GM12891 (cell line): ENCODE data around the gene GABBR1.

ENCODE experiments used
- POLR2A ChIP-seq: IDR thresholded peaks from 2 replicates; pipeline ENCODE4 v1.6.1; 2011; ENCODE audit warnings: low read depth, low read length, control low read depth
- POLR2AphosphoS5 ChIP-seq: IDR thresholded peaks from 2 replicates; pipeline ENCODE4 v1.6.1; 2011; ENCODE audit warnings: low read depth, low read length, control low read depth
- POU2F2 ChIP-seq: IDR thresholded peaks from 2 replicates; pipeline ENCODE4 v1.6.1; 2011; ENCODE audit warnings: low read depth, mild to moderate bottlenecking, control low read depth, low read length, moderate library complexity
- SPI1 ChIP-seq: IDR thresholded peaks from 2 replicates; pipeline ENCODE4 v1.6.1; 2011; ENCODE audit warnings: low read depth, low read length, control low read depth
- TAF1 ChIP-seq: IDR thresholded peaks from 2 replicates; pipeline ENCODE4 v1.6.1; 2011; ENCODE audit warnings: low read depth, low read length, control low read depth

DNA sequence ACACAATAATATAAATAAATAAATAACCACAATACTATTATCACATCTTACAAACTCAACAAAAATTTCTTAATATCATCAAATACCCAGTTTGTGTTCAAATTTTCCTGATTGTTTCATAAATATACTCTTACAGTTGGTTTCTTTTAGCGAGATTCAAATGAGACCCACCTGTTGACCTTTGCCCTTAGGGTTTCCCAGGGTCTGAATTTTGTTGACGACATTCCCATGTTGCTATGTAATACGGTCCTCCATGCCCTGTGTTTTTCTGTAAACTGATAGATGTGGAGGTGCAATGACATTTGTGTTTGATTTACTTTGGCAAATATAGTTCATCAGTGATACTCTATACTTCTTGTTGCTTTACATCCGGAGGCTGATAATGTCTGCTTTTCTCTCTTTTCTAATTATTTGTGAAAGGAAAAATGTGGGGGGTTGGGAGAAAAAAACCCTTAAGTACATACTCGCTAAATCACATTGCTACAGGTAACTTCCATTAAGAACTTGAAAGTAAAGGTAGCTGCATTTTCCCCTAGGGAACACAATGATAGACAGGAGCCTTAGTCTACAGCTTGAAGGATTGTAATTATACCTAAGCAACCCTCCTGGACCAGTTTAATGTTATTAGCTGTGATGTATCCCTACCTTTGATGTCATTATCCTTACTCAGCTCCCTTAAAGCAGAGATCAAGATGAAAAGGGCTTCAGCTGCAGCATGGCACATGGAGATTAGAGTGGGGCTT, 30.5 kb upstream of the GABBR1 start:
- TF ChIP-seq POLR2A: no peak
- no peak for TF ChIP-seq TAF1
- TF ChIP-seq POLR2AphosphoS5: no peak
- TF ChIP-seq SPI1: no peak
- TF ChIP-seq POU2F2: no peak
